Naive thymus-derived CD4-positive, alpha-beta T cell (primary cell): Measurements from ENCODE around the gene FAAP100. TPM values are rescaled to one million over a fixed set of nuclear protein-coding genes. Genes with fewer than 3 reads are reported as not detected.

Experiments used
- ATAC-seq: fragments of 150-1000 bp; cut with Tn5 transposase; 2 replicates; pipeline ENCODE4 v1.10.0; 2021; ENCODE audit warnings: mild to moderate bottlenecking, moderate library complexity
- CTCF ChIA-PET: fragments of 350-600 bp; sonication (Branson Sonifier 250); formaldehyde crosslinking; loops from one replicate; lab custom pipeline; 2021; ENCODE audit warnings: antibody characterized with exemption; lab: Charles Lee
- POLR2A ChIA-PET: fragments of 350-600 bp; sonication (Branson Sonifier 250); formaldehyde crosslinking; loops from one replicate; lab custom pipeline; 2021; ENCODE audit warnings: antibody characterized with exemption, inconsistent platforms; lab: Charles Lee
- DNase-seq, 9 donors: peaks; one replicate each; pipeline versions ENCODE4 v3.0.0 to v3.0.0-alpha.2; 2020 to 2022; ENCODE audit warnings: mixed read lengths in 1 of 9
- H3K27ac ChIP-seq: one replicate; pipeline ENCODE4 v1.7.0; 2013; ENCODE audit warnings: mild to moderate bottlenecking, low read depth, low read length, moderate library complexity
- H3K27me3 ChIP-seq, 2 donors: one replicate each; pipeline ENCODE4 v1.7.0; 2013; ENCODE audit warnings: low read length in 2 of 2, mild to moderate bottlenecking in 2 of 2, moderate library complexity in 2 of 2; ENCODE audit not compliant: control insufficient read depth in 2 of 2, insufficient read depth in 2 of 2
- H3K36me3 ChIP-seq, 3 experiments: 1 replicate in 2 of 3; 2 replicates in 1 of 3; pipeline ENCODE4 v1.7.0; 2013; ENCODE audit warnings: low read length in 3 of 3, mild to moderate bottlenecking in 3 of 3, moderate library complexity in 1 of 3; ENCODE audit not compliant: insufficient read depth in 3 of 3, control insufficient read depth in 2 of 3
- H3K4me1 ChIP-seq, 2 donors: one replicate each; pipeline ENCODE4 v1.7.0; 2013; ENCODE audit warnings: low read length in 2 of 2, mild to moderate bottlenecking in 2 of 2, moderate library complexity in 1 of 2; ENCODE audit not compliant: control insufficient read depth in 2 of 2, insufficient read depth in 2 of 2
- H3K4me3 ChIP-seq: 2 replicates; pipeline ENCODE4 v1.7.0; 2013; ENCODE audit warnings: mild to moderate bottlenecking, low read length
- H3K9me3 ChIP-seq, 3 experiments: 1 replicate in 2 of 3; 2 replicates in 1 of 3; pipeline ENCODE4 v1.7.0; 2013; ENCODE audit warnings: low read length in 3 of 3; ENCODE audit not compliant: control insufficient read depth in 2 of 3
- H3K27ac Mint-ChIP-seq, 9 donors: one replicate each; pipeline ENCODE4 v1.8.0; 2020 to 2022; ENCODE audit warnings: mixed read lengths in 9 of 9, mild to moderate bottlenecking in 8 of 9, moderate library complexity in 5 of 9, inconsistent platforms in 2 of 9
- H3K27me3 Mint-ChIP-seq, 5 donors: one replicate each; pipeline ENCODE4 v1.8.0; 2021 to 2022; ENCODE audit warnings: mixed read lengths in 5 of 5, mild to moderate bottlenecking in 1 of 5
- H3K36me3 Mint-ChIP-seq, 5 donors: one replicate each; pipeline ENCODE4 v1.8.0; 2020 to 2022; ENCODE audit warnings: mixed read lengths in 5 of 5, mild to moderate bottlenecking in 3 of 5, inconsistent platforms in 1 of 5
- H3K4me1 Mint-ChIP-seq, 7 donors: one replicate each; pipeline ENCODE4 v1.8.0; 2020 to 2022; ENCODE audit warnings: mixed read lengths in 7 of 7, mild to moderate bottlenecking in 3 of 7, inconsistent platforms in 1 of 7
- H3K4me3 Mint-ChIP-seq, 10 donors: one replicate each; pipeline ENCODE4 v1.8.0; 2020 to 2022; ENCODE audit warnings: mild to moderate bottlenecking in 10 of 10, mixed read lengths in 10 of 10, moderate library complexity in 6 of 10, inconsistent platforms in 2 of 10
- H3K9me3 Mint-ChIP-seq, 11 donors: one replicate each; pipeline ENCODE4 v1.8.0; 2020 to 2022; ENCODE audit warnings: mixed read lengths in 11 of 11, mild to moderate bottlenecking in 4 of 11, inconsistent platforms in 1 of 11, moderate library complexity in 1 of 11
- intact Hi-C, 2 donors: fragments of 100-400 bp; cut with micrococcal nuclease; formaldehyde crosslinking; loops; one replicate each; pipeline ENCODE4 v1.15.1; 2023
- polyA plus RNA-seq, 2 donors: library from polyadenylated mRNA; unstranded; fragments of 300-500 nt; fragmentation: Illumina TruSeq; gene quantifications; one replicate each; pipeline ENCODE4 v1.2.3, GENCODE V29; 2021
- total RNA-seq, 6 experiments: library from RNA in 5 of 6; stranded (reverse) in 5 of 6; gene quantifications; 1 replicate in 5 of 6; 2 replicates in 1 of 6; pipeline ENCODE4 v1.2.3 and lab custom pipeline; 2021 to 2026

The FAAP100 gene
- total and polyA plus RNA-seq, 7 experiments from 2014 or later: 9.0 to 57.0 (median 37.7) TPM

DNA sequence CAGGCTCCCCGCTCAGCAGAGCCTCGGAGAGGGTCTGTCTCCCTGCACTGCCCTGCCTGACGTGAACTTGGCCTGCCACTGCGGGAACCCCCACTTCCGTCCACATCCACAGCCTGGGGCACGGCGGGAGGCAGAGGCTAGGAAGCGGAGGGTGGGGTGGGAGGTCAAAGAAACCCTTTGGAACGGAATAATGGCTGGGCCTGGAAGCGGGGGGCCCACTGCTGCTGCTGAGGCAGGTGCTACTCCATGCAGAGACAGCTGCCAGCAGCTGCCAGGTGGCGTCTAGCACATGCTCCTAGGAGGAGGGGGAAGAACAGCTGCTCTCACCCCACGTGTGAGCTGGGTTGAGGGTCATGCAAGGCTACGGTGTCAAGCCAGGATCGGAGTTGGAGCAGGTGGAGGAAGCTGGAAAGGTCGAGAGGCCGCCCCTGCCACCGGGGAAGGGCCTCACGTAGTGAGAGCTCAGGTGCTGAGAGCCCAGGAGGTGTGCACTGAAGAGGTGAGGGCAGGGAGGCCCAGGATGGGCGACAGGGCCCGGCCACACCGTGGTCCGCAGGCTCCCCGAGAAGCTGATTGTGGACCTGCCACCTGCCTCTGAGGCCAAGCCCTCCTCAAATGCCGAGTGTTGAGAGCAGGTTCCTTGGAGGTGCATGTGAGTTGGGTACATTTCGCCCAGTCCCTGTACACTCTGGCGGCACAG, 14.1 kb downstream of the FAAP100 start:
- H3K4me1 ChIP-seq: no peaks in the 10 kb centered on the region
- no peak for ATAC-seq
- H3K27me3 Mint-ChIP-seq: peaks cover 0 to 34% (median 14%) of the 10 kb centered on the region in 5 donors

DNA sequence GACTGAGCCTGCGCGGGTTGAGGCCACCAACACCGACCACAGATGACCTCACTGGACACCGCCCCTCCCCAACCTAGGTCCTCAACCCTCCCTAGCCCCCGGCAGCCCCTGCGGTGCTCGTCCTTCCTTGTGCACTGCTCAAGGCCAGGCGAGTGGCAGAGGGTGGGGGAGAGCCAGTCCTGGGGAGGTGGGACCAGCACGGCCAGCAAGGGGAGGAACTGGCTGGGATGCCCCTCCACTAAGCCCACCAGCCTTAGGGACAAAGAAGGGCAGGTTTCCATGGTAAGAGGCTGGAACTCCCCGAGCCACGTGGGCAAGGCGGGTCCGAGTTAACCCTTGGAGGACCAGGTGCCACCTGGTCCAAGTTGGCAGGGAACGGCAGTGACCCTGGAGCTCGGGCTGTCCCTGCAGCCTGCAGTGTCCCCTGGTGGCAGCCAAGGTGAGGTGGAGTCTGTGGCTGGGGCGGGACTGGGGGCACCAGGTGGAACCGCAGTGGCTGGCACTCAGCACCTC, 14.8 kb downstream of the FAAP100 start:
- H3K4me1 Mint-ChIP-seq: peaks cover 0 to 6% (median 0%) of the 10 kb centered on the region in 7 donors
- H3K36me3 ChIP-seq: peaks cover 0 to 32% (median 0%) of the 10 kb centered on the region in 3 experiments
- ChIA-PET CTCF (no interaction called here), POLR2A (interaction anchor here (0.5 to 1.4 kb wide), 2 partner anchors 12 to 318 kb away, joined by 3 to 5 read pairs; no protein-coding TSS in a partner anchor)
- no peak overlapping the region for H3K4me3 ChIP-seq
- no peaks in the 10 kb centered on the region for H3K4me1 ChIP-seq
- peaks cover 0 to 12% (median 3%) of the 10 kb centered on the region in 5 donors for H3K36me3 Mint-ChIP-seq
- H3K27ac Mint-ChIP-seq: no peak overlapping the region
- DNase-seq: peak in 4 of 9 donors; percentile 18 to 49 (median 30)
- no peak overlapping the region for H3K4me3 Mint-ChIP-seq
- H3K27me3 ChIP-seq: peaks cover 0 to 4% of the 10 kb centered on the region in 2 donors
- H3K9me3 Mint-ChIP-seq: no peaks in the 10 kb centered on the region
- intact Hi-C loops: no loop called here
- ATAC-seq: peak; percentile 66
- no peaks in the 10 kb centered on the region for H3K9me3 ChIP-seq
- H3K27me3 Mint-ChIP-seq: peaks cover 0 to 34% (median 14%) of the 10 kb centered on the region in 5 donors
- H3K27ac ChIP-seq: no peak overlapping the region

More for the DNA sequence above, 14.1 kb downstream of the FAAP100 start:
- H3K4me3 ChIP-seq: no peak overlapping the region
- no peak for DNase-seq
- ChIA-PET CTCF (no interaction called here), POLR2A (interaction anchor here (0.8 kb wide), 1 partner anchor 19 kb away, joined by 3 read pairs; no protein-coding TSS in a partner anchor)
- peaks cover 0 to 38% (median 0%) of the 10 kb centered on the region in 3 experiments for H3K36me3 ChIP-seq
- peak overlapping the region in 1 of 9 donors; percentile 46 for H3K27ac Mint-ChIP-seq
- H3K4me1 Mint-ChIP-seq: peaks cover 0 to 6% (median 0%) of the 10 kb centered on the region in 7 donors
- no peak overlapping the region for H3K27ac ChIP-seq
- intact Hi-C loops: no loop called here
- H3K9me3 Mint-ChIP-seq: no peaks in the 10 kb centered on the region
- H3K4me3 Mint-ChIP-seq: no peak overlapping the region
- no peaks in the 10 kb centered on the region for H3K9me3 ChIP-seq
- H3K27me3 ChIP-seq: peaks cover 0 to 4% of the 10 kb centered on the region in 2 donors
- peaks cover 0 to 12% (median 3%) of the 10 kb centered on the region in 5 donors for H3K36me3 Mint-ChIP-seq

DNA sequence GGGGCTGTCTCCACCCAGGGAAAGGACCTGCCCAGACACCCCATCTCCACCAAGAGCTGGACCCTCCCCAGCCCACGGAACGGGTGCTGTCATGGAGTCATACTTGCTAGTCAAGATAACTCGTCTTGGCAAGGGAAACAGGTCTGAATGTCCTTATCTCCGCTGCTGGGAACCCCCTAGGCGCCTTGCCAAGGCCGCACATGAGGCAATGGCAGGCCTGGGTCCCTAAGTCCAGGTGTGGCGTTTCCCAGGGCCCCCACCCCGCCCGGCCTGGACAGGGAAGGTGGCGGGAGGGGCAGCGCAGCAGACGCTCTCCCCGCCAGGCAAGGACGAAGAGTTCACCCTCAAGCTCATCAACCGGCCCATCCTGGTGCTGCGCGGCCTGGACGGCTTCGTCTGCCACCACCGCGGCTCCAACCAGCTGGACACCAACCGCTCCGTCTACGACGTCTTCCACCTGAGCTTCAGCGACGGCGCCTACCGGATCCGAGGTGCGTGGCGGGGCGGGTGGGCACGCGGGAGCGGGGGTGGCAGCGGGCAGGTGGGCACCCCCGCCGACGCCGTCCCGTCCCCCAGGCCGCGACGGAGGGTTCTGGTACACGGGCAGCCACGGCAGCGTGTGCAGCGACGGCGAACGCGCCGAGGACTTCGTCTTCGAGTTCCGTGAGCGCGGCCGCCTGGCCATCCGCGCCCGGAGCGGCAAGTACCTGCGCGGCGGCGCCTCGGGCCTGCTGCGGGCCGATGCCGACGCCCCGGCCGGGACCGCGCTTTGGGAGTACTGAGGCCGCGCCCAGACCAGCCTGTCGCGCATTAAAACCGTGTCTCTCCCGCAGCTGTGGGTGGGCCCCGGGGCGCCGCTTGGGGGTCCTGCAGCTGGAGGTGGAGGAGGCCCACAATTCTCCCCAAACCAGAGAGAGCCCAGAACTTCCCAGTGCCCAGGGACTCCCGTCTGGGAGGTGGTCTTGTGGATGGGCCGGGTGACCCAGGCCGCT, 15.6 kb downstream of the FAAP100 start:
- peaks cover 0 to 6% (median 0%) of the 10 kb centered on the region in 7 donors for H3K4me1 Mint-ChIP-seq
- intact Hi-C loops: no loop called here
- no peaks in the 10 kb centered on the region for H3K9me3 ChIP-seq
- no peak overlapping the region for H3K27ac Mint-ChIP-seq
- peaks cover 0 to 28% (median 0%) of the 10 kb centered on the region in 3 experiments for H3K36me3 ChIP-seq
- no peak overlapping the region for H3K4me3 Mint-ChIP-seq
- no peak overlapping the region for H3K4me3 ChIP-seq
- H3K27me3 ChIP-seq: peaks cover 0 to 4% of the 10 kb centered on the region in 2 donors
- peaks cover 0 to 34% (median 14%) of the 10 kb centered on the region in 5 donors for H3K27me3 Mint-ChIP-seq
- POLR2A ChIA-PET: interaction anchor here (0.5 to 1.4 kb wide), 3 partner anchors 13 to 319 kb away, joined by 3 to 5 read pairs (median 3); no protein-coding TSS in a partner anchor
- peaks cover 0 to 10% (median 3%) of the 10 kb centered on the region in 5 donors for H3K36me3 Mint-ChIP-seq
- H3K9me3 Mint-ChIP-seq: no peaks in the 10 kb centered on the region
- H3K4me1 ChIP-seq: no peaks in the 10 kb centered on the region
- DNase-seq: no peak
- no peak for ATAC-seq
- CTCF ChIA-PET: no interaction called here
- H3K27ac ChIP-seq: no peak overlapping the region

DNA sequence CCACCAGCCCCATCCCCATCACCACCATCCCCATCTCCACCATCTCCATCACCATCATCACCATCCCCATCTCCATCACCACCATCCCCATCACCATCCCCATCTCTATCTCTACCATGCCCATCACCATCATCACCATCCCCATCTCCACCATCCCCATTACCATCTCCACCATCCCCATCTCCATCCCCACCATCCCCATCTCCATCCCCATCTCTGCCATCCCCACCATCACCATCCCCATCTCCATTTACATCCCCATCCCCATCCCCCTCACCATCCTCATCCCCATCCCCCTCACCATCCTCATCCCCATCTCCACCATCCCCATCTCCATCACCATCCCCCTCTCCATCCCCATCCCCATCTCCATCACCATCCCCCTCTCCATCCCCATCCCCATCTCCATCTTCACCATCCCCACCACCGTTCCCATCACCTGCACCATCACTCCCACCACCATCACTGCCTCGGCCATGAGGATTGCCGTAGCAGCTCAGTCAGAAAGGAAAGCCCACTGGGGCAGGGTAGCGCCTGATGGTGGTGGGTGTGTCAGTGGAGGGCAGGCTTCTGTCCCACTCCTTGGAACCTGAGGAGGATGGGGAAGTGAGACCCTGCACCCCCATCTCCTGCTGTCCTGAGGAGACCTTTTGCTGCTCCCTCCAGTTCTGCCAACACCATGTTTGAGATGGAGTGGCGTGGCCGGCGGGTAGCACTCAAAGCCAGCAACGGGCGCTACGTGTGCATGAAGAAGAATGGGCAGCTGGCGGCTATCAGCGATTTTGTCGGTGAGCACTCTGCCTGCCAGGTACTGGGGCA, 16.5 kb downstream of the FAAP100 start:
- H3K27ac Mint-ChIP-seq: peak overlapping the region in 1 of 9 donors; percentile 59
- H3K9me3 Mint-ChIP-seq: no peaks in the 10 kb centered on the region
- H3K4me1 Mint-ChIP-seq: peaks cover 0 to 6% (median 0%) of the 10 kb centered on the region in 7 donors
- POLR2A ChIA-PET: no interaction called here
- ATAC-seq: no peak
- DNase-seq: no peak
- intact Hi-C loops: no loop called here
- Histone ChIP-seq H3K27me3 (peaks cover 0 to 4% of the 10 kb centered on the region in 2 donors), H3K36me3 (peaks cover 0 to 19% (median 0%) of the 10 kb centered on the region in 3 experiments), H3K9me3 (no peaks in the 10 kb centered on the region), H3K4me1 (no peaks in the 10 kb centered on the region), H3K27ac (no peak overlapping the region), H3K4me3 (no peak overlapping the region)
- peaks cover 0 to 7% (median 3%) of the 10 kb centered on the region in 5 donors for H3K36me3 Mint-ChIP-seq
- CTCF ChIA-PET: no interaction called here
- H3K4me3 Mint-ChIP-seq: no peak overlapping the region
- peaks cover 0 to 34% (median 14%) of the 10 kb centered on the region in 5 donors for H3K27me3 Mint-ChIP-seq

DNA sequence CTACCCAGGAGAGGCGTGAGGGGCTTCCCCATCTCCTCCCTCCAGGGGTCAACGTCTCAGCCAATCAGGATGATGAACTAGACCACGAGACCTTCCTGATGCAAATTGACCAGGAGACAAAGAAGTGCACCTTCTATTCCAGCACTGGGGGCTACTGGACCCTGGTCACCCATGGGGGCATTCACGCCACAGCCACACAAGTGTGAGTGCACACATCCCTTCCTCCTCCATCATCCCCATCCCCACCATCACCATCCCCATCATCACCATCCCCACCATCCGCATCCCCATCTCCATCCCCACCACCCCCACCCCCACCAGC, 17.2 kb downstream of the FAAP100 start:
- Histone ChIP-seq H3K27ac (no peak overlapping the region), H3K9me3 (no peaks in the 10 kb centered on the region), H3K27me3 (peaks cover 0 to 4% of the 10 kb centered on the region in 2 donors), H3K4me3 (no peak overlapping the region), H3K36me3 (peaks cover 0 to 11% (median 0%) of the 10 kb centered on the region in 3 experiments), H3K4me1 (no peaks in the 10 kb centered on the region)
- H3K4me3 Mint-ChIP-seq: no peak overlapping the region
- H3K9me3 Mint-ChIP-seq: no peaks in the 10 kb centered on the region
- peaks cover 0 to 6% (median 0%) of the 10 kb centered on the region in 7 donors for H3K4me1 Mint-ChIP-seq
- DNase-seq (no peak), ATAC-seq (no peak)
- H3K27me3 Mint-ChIP-seq: peaks cover 0 to 34% (median 14%) of the 10 kb centered on the region in 5 donors
- intact Hi-C loops: no loop called here
- H3K36me3 Mint-ChIP-seq: peaks cover 0 to 7% (median 3%) of the 10 kb centered on the region in 5 donors
- POLR2A ChIA-PET: no interaction called here
- no peak overlapping the region for H3K27ac Mint-ChIP-seq
- CTCF ChIA-PET: no interaction called here
